Ishikawa (cell line): ENCODE results near the gene CALHM3.

Source experiments
- CEBPB ChIP-seq: IDR thresholded peaks from 2 replicates; pipeline ENCODE4 v1.6.1; 2012
- CREB1 ChIP-seq: IDR thresholded peaks from 2 replicates; pipeline ENCODE4 v1.6.1; 2012; ENCODE audit warnings: low read depth
- EGR1 ChIP-seq: IDR thresholded peaks from 2 replicates; pipeline ENCODE4 v1.6.1; 2012
- EP300 ChIP-seq: IDR thresholded peaks from 2 replicates; pipeline ENCODE4 v1.6.1; 2012; ENCODE audit warnings: borderline replicate concordance
- FOXM1 ChIP-seq: IDR thresholded peaks from 2 replicates; pipeline ENCODE4 v1.6.1; 2012; ENCODE audit warnings: low read depth, borderline replicate concordance
- NFIC ChIP-seq: IDR thresholded peaks from 2 replicates; pipeline ENCODE4 v1.6.1; 2012
- RAD21 ChIP-seq: IDR thresholded peaks from 2 replicates; pipeline ENCODE4 v1.6.1; 2012; ENCODE audit warnings: low read depth
- TAF1 ChIP-seq: IDR thresholded peaks from 2 replicates; pipeline ENCODE4 v1.6.1; 2012; ENCODE audit warnings: low read depth, mild to moderate bottlenecking
- TCF12 ChIP-seq: IDR thresholded peaks from 2 replicates; pipeline ENCODE4 v1.6.1; 2012; ENCODE audit warnings: low read depth
- TEAD4 ChIP-seq: IDR thresholded peaks from 2 replicates; pipeline ENCODE4 v1.6.1; 2012
- YY1 ChIP-seq: IDR thresholded peaks from 2 replicates; pipeline ENCODE4 v1.6.1; 2012; ENCODE audit warnings: low read depth
- ZBTB7A ChIP-seq: IDR thresholded peaks from 2 replicates; pipeline ENCODE4 v1.6.1; 2012; ENCODE audit warnings: low read depth
- TF ChIP-seq, protein P1 (sequence below): IDR thresholded peaks from 2 replicates; pipeline ENCODE4 v1.6.1; 2012
- TF ChIP-seq, protein P2 (sequence below): IDR thresholded peaks from 2 replicates; pipeline ENCODE4 v1.6.1; 2012; ENCODE audit warnings: low read depth, mild to moderate bottlenecking
- TF ChIP-seq, protein P3 (sequence below): IDR thresholded peaks from 2 replicates; pipeline ENCODE4 v1.6.1; 2012

The CALHM3 gene

DNA sequence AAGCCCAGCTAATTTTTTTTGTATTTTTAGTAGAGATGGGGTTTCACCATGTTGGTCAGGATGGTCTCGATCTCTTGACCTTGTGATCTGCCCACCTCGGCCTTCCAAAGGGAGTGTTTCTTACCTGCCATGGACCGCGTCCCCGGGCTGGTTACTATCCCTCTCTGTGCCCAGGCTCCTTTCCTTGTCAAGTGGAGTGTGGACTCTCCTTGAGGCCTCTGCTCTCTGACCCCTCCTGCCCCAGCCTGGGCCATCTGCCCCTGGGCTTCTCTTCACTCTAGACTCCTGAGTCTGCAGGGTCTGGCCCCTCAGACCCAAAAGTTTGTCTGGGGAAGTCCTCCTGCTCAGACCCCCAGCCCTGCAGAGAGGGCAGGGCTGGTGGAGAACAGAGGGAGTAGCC is 35.2 kb upstream of the CALHM3 start:
- TF ChIP-seq, protein P1, sequence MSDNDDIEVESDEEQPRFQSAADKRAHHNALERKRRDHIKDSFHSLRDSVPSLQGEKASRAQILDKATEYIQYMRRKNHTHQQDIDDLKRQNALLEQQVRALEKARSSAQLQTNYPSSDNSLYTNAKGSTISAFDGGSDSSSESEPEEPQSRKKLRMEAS = no peak
- no peak for TF ChIP-seq EP300
- no peak for TF ChIP-seq CREB1
- TF ChIP-seq RAD21 = no peak
- no peak for TF ChIP-seq TCF12
- no peak for TF ChIP-seq CEBPB
- TF ChIP-seq ZBTB7A = no peak
- TF ChIP-seq FOXM1 = no peak
- TF ChIP-seq, protein P2, sequence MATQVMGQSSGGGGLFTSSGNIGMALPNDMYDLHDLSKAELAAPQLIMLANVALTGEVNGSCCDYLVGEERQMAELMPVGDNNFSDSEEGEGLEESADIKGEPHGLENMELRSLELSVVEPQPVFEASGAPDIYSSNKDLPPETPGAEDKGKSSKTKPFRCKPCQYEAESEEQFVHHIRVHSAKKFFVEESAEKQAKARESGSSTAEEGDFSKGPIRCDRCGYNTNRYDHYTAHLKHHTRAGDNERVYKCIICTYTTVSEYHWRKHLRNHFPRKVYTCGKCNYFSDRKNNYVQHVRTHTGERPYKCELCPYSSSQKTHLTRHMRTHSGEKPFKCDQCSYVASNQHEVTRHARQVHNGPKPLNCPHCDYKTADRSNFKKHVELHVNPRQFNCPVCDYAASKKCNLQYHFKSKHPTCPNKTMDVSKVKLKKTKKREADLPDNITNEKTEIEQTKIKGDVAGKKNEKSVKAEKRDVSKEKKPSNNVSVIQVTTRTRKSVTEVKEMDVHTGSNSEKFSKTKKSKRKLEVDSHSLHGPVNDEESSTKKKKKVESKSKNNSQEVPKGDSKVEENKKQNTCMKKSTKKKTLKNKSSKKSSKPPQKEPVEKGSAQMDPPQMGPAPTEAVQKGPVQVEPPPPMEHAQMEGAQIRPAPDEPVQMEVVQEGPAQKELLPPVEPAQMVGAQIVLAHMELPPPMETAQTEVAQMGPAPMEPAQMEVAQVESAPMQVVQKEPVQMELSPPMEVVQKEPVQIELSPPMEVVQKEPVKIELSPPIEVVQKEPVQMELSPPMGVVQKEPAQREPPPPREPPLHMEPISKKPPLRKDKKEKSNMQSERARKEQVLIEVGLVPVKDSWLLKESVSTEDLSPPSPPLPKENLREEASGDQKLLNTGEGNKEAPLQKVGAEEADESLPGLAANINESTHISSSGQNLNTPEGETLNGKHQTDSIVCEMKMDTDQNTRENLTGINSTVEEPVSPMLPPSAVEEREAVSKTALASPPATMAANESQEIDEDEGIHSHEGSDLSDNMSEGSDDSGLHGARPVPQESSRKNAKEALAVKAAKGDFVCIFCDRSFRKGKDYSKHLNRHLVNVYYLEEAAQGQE = no peak
- no peak for TF ChIP-seq EGR1
- TF ChIP-seq TEAD4 = no peak
- no peak for TF ChIP-seq YY1
- no peak for TF ChIP-seq TAF1

DNA sequence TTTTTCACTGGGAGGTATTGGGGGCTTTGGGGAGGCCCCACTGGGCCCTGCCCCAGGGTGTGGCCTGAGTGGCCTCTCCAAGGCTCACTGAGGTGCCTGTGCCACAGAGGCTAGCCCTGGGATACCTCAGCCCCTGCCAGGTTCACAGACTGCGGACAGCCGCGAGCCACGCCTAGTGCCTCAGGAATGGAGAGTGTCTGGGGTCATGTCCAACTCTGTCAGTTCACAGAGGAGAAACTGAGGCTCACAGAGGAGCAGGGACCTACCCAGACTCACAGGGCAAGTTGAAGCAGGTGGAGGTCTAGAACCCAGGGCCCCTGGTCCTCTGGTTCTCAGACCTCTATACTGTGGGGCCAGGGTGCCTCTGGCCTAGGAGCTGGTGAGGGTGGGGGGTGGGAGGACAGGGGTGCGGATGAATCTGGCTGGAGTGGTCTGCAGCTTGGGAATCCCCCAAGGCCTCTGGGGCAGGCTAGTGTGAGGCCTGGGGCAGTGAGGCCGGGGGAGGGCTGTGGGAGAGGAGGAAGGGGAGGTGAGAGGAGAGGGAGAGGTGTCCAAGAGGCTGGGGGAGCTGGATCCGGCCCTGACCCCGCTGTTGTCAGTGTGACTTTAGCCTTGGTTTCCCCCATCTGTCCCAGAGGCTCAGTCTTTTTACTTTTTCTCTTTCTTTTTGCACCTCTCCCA is 34.5 kb upstream of the CALHM3 start:
- TF ChIP-seq RAD21 = no peak
- TF ChIP-seq, protein P3, sequence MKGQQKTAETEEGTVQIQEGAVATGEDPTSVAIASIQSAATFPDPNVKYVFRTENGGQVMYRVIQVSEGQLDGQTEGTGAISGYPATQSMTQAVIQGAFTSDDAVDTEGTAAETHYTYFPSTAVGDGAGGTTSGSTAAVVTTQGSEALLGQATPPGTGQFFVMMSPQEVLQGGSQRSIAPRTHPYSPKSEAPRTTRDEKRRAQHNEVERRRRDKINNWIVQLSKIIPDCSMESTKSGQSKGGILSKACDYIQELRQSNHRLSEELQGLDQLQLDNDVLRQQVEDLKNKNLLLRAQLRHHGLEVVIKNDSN = no peak

DNA sequence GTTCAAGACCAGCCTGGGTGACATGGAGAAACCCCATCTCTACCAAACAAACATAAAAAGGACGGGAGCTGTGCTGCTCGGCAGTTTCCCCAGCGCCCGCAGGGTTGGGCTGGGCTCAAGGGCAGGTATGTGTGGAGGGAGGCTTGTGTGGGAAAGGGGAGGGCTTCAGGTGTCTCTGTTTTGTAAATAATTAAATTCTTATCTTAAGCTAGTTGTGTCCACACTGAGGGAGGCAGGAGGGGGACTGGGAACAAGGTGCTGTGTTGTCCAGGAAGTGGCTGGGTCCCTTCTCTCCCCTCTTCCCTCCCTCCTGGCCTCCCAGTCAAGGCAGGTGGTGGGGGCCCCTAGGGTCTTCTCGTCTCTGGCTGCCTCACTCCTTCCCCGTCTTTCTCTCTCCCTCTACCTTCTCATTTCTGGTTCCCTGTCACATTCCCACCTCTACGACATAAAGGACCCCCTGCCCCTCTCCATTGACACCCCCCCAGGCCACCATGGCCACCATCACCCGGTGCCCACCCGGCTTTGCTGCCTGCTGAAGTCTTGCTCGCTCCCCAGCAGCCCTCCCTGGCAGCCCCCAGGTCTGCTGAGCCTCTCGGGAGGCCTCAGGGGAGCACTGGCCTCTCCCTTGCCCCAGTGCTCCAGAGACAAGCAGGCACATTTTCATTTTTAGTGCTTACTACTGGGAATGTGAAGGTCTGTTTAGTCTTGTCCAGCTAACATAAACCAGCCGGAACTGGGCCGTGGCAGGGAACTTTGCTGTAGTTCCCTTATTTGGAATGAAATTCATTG is 33.7 kb upstream of the CALHM3 start:
- TF ChIP-seq YY1 (no peak), FOXM1 (no peak), EGR1 (no peak), CEBPB (no peak), ZBTB7A (no peak), CREB1 (no peak), EP300 (no peak), TAF1 (no peak), TCF12 (no peak), NFIC (no peak), TEAD4 (no peak), RAD21 (no peak)
- TF ChIP-seq, protein P2 = no peak
- TF ChIP-seq, protein P3 = no peak
- TF ChIP-seq, protein P1 = no peak

DNA sequence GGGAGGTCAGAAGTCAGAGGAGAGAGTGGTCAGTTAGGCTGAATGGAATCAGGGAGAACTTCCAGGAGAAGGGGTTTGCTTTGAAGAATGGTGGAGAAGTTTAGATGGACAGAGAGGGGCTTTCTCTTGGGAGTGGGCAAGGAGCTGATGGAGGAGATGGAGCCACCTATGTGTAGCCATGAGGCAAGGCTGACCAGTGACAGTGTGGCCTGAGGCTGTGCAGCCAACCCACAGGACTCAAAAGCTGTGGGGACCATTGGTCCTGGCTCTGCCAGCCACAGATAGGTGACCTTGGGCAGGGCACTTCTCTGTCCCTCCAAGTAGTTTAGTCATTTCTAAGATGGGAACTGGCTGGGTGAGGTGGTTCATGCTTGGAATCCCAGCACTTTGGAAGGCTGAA is 33.1 kb upstream of the CALHM3 start:
- no peak for TF ChIP-seq RAD21
- no peak for TF ChIP-seq TEAD4
- TF ChIP-seq ZBTB7A = no peak
- no peak for TF ChIP-seq FOXM1
- TF ChIP-seq CREB1 = no peak
- TF ChIP-seq TAF1 = no peak
- no peak for TF ChIP-seq NFIC

DNA sequence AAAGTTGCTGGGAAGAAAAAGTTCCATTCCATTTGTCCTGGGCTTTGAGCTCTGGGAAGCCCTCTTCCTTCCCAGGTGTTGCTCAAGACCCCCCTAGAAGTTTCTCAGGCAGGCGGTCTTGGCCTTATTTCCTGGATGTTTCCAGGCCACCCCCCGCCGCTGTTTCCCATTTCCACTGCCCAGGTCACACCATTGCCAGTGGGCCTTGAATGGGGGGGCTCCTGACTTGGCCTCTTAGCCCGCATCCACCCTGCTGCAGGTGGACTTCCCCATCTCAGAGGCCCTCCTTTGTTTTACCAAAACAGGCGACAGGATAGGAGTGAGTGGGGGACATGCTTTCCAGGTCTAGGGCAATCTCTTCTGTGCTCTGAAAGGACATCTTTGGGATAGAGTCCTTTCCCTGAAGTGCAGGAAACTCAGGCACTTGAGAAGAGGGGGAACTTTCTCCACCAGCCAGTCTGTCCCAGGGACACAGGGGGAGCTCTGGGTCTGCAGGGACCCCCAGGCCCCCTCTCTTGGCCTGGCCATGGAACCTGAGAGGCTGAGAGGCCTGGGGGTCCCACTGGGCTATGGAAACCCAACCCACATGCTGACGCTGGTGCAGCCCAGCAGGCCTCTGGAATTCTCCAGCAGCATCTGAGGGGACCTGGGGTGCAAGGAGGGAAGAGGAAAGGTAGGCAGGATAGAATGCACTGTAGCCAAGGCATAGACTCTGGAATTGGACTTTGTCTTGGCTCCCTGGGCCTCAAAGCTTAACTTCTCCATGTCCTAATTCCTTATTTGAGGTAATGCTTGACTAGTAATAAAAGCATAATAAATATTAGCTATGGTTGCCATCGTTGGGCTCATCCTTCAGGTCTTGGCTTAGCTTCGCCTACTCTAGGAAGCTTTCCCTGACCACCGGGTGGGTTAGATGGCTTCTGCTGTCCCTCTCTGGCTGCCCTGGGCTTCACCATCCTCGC is 32.0 kb upstream of the CALHM3 start:
- TF ChIP-seq EP300 (no peak), ZBTB7A (no peak), TAF1 (no peak), EGR1 (no peak), RAD21 (no peak), FOXM1 (no peak), NFIC (no peak), CEBPB (no peak), CREB1 (no peak), YY1 (no peak), TEAD4 (no peak)
- TF ChIP-seq, protein P1 = no peak
- TF ChIP-seq, protein P3 = no peak
- TF ChIP-seq, protein P2 = no peak
